ENCODE data around the gene COX14. TPM values are rescaled to one million over a fixed set of nuclear protein-coding genes. Genes with fewer than 3 reads are reported as not detected.

The COX14 gene
- total RNA-seq, 1 experiment from 2014 or later: 41.0 TPM

- intact Hi-C loops (cut with micrococcal nuclease): no loop called here
- no peaks in the 10 kb centered on the region for H3K9me3 ChIP-seq (ENCODE audit: control insufficient read depth in 1 of 2, insufficient read depth in 1 of 2, low read depth in 1 of 2, low read length in 2 of 2)
- POLR2A ChIA-PET: no interaction called here
- H3K4me3 ChIP-seq (replicated peaks in 1 of 2; ENCODE audit: low read depth in 1 of 2, low read length in 2 of 2): no peak overlapping the region
- ATAC-seq: no peak
- H2AFZ ChIP-seq (ENCODE audit: low read depth, low read length, poor library complexity, severe bottlenecking): no peak overlapping the region
- H3K79me2 ChIP-seq (ENCODE audit: insufficient read depth, low read length): peaks cover 20% of the 10 kb centered on the region
- no peak overlapping the region for H3K4me2 ChIP-seq (ENCODE audit: low read length)
- RAD21 ChIA-PET (ENCODE audit: low non-redundant PET in 1 of 2, low total read pairs in 2 of 2, uncharacterized antibody in 2 of 2, unreplicated experiment in 2 of 2): no interaction called here
- H4K20me1 ChIP-seq (ENCODE audit: insufficient read depth): no peaks in the 10 kb centered on the region
- TF ChIP-seq EGR1 (IDR thresholded peaks at IDR 0.05; ENCODE audit: low read depth): no peak
- no peak for TF ChIP-seq ZNF274 (IDR thresholded peaks at IDR 0.05; ENCODE audit: low read depth, low read length)
- no peak for TF ChIP-seq YY1 (IDR thresholded peaks at IDR 0.05; ENCODE audit: extremely low read depth, insufficient replicate concordance, low read depth, low read length)
- TF ChIP-seq TCF7L2 (IDR thresholded peaks at IDR 0.05; ENCODE audit: borderline replicate concordance, extremely low read depth, insufficient read depth, insufficient read length): no peak
- TF ChIP-seq, protein P1, sequence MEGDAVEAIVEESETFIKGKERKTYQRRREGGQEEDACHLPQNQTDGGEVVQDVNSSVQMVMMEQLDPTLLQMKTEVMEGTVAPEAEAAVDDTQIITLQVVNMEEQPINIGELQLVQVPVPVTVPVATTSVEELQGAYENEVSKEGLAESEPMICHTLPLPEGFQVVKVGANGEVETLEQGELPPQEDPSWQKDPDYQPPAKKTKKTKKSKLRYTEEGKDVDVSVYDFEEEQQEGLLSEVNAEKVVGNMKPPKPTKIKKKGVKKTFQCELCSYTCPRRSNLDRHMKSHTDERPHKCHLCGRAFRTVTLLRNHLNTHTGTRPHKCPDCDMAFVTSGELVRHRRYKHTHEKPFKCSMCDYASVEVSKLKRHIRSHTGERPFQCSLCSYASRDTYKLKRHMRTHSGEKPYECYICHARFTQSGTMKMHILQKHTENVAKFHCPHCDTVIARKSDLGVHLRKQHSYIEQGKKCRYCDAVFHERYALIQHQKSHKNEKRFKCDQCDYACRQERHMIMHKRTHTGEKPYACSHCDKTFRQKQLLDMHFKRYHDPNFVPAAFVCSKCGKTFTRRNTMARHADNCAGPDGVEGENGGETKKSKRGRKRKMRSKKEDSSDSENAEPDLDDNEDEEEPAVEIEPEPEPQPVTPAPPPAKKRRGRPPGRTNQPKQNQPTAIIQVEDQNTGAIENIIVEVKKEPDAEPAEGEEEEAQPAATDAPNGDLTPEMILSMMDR (IDR thresholded peaks at IDR 0.05 in 2 of 3, conservative IDR thresholded peaks at IDR 0.05 in 1 of 3; ENCODE audit: borderline replicate concordance in 1 of 3, insufficient read depth in 1 of 3, low read depth in 2 of 3, low read length in 2 of 3): no peak
- TF ChIP-seq SIN3A (IDR thresholded peaks at IDR 0.05; ENCODE audit: low read depth): no peak
- TF ChIP-seq SRF (IDR thresholded peaks at IDR 0.05; ENCODE audit: low read depth): no peak
- TF ChIP-seq JUND (IDR thresholded peaks at IDR 0.05): no peak
- TF ChIP-seq CBX3 (IDR thresholded peaks at IDR 0.05; ENCODE audit: low read depth): no peak
- no peak for TF ChIP-seq EZH2 (IDR thresholded peaks at IDR 0.05)
- TF ChIP-seq MAX (IDR thresholded peaks at IDR 0.05): no peak
- no peak for TF ChIP-seq POLR2AphosphoS5 (IDR thresholded peaks at IDR 0.05; ENCODE audit: low read depth, low read length)
- no peak for TF ChIP-seq EZH2phosphoT487 (IDR thresholded peaks at IDR 0.05; ENCODE audit: borderline replicate concordance)
- TF ChIP-seq FOSL1 (IDR thresholded peaks at IDR 0.05; ENCODE audit: low read depth): no peak
- TF ChIP-seq ATF3 (IDR thresholded peaks at IDR 0.05): no peak
- TF ChIP-seq ZFX (IDR thresholded peaks at IDR 0.05): no peak
- TF ChIP-seq CEBPB (IDR thresholded peaks at IDR 0.05; ENCODE audit: low read depth): no peak
- TF ChIP-seq, protein P2, sequence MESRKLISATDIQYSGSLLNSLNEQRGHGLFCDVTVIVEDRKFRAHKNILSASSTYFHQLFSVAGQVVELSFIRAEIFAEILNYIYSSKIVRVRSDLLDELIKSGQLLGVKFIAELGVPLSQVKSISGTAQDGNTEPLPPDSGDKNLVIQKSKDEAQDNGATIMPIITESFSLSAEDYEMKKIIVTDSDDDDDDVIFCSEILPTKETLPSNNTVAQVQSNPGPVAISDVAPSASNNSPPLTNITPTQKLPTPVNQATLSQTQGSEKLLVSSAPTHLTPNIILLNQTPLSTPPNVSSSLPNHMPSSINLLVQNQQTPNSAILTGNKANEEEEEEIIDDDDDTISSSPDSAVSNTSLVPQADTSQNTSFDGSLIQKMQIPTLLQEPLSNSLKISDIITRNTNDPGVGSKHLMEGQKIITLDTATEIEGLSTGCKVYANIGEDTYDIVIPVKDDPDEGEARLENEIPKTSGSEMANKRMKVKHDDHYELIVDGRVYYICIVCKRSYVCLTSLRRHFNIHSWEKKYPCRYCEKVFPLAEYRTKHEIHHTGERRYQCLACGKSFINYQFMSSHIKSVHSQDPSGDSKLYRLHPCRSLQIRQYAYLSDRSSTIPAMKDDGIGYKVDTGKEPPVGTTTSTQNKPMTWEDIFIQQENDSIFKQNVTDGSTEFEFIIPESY (IDR thresholded peaks at IDR 0.05; ENCODE audit: extremely low read depth, insufficient replicate concordance, low read length): no peak
- TF ChIP-seq ELF1 (IDR thresholded peaks at IDR 0.05; ENCODE audit: borderline replicate concordance, low read depth): no peak
- TF ChIP-seq POLR2A (IDR thresholded peaks at IDR 0.05; ENCODE audit: borderline replicate concordance, extremely low read depth, insufficient read depth, insufficient read length): no peak
- no peak overlapping the region for H3K9ac ChIP-seq (ENCODE audit: low read length)
- BruUV-seq (replicated peaks): no TSS peak
- H3K4me1 ChIP-seq (ENCODE audit: control insufficient read depth in 1 of 2, insufficient read depth in 2 of 2, low read length in 2 of 2): peaks cover 20 to 25% of the 10 kb centered on the region in 2 experiments
- CTCF ChIA-PET: interaction anchor here (1.3 to 3.8 kb wide), 2 partner anchors 24 to 205 kb away, joined by 10 to 33 read pairs; partner anchors contain the start of gene SMARCD1
- DNase-seq (ENCODE audit: low read depth, low spot score): no peak
- no peaks in the 10 kb centered on the region for H3K27me3 ChIP-seq (ENCODE audit: insufficient read depth, low read length)
- no peak overlapping the region; the same call in 1 of the 2 replicates for H3K27ac ChIP-seq (ENCODE audit: low read depth, low read length)
- H3K36me3 ChIP-seq (ENCODE audit: control insufficient read depth in 1 of 2, insufficient read depth in 2 of 2, low read length in 2 of 2): no peaks in the 10 kb centered on the region
- H3K9me2 ChIP-seq (ENCODE audit: insufficient read depth): no peaks in the 10 kb centered on the region
Measured at GRCh38 chr12:50109319-50109718, 2.7 kb upstream of the COX14 start.

Measured in HCT116 (cell line).